GM19023 (cell line): ENCODE results near the gene NR3C1.

ENCODE experiments used
- ATAC-seq: cut with Tn5 transposase; IDR thresholded peaks from one replicate; pipeline ENCODE4 v1.9.1; 2021; ENCODE audit warnings: mild to moderate bottlenecking, moderate library complexity; ENCODE audit not compliant: unreplicated experiment

The NR3C1 gene

DNA sequence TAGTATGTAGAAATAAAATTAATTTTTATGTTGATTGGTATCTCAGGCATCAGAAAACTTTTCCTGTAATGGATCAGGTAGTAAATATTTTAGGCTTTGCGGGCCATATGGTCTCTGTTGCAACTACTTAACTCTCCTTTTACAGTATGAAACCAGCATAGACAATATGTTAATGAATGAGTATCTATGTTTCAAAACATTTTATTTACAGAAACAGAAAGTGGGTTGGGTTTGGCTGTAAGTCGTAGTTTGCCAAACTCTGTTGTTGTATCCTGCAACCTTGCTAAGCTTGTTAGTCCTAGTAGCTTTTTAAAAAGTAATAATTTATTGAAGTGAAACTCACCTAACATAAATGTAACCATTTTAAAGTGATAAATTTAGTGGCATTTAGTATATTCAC is 132.1 kb downstream of the NR3C1 start:
- no peak for ATAC-seq

- no peak for ATAC-seq
Observed at GRCh38 chr5:143268388-143268787, 135.1 kb downstream of the NR3C1 start.

- no peak for ATAC-seq
Observed at GRCh38 chr5:143267186-143267585, 136.3 kb downstream of the NR3C1 start.

- ATAC-seq: no peak
Observed at GRCh38 chr5:143265995-143266394, 137.5 kb downstream of the NR3C1 start.

DNA sequence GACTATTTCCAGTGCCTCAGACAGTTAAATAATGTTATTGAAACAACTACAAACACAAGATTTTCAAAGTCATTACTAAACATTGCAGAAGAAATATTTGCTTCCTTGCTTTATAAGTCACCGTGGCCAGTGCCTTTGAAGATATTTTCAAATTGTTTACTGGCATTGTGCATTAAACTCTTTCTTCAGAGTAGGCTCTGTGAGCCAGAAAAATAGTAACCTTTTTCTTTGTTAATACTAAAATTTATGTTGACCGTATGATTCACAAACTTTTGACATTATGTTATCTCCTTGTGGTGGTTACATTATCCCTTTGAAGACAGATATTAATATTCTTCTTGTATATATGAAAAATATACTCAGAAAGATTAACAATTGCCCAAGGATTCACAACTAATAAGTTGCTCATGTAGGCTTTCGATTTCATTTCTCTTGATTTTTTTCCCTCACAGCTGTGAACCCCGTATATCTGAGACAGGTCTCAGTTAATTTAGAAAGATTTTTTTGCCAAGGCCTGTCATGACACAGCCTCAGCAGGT is 140.1 kb downstream of the NR3C1 start:
- no peak for ATAC-seq

DNA sequence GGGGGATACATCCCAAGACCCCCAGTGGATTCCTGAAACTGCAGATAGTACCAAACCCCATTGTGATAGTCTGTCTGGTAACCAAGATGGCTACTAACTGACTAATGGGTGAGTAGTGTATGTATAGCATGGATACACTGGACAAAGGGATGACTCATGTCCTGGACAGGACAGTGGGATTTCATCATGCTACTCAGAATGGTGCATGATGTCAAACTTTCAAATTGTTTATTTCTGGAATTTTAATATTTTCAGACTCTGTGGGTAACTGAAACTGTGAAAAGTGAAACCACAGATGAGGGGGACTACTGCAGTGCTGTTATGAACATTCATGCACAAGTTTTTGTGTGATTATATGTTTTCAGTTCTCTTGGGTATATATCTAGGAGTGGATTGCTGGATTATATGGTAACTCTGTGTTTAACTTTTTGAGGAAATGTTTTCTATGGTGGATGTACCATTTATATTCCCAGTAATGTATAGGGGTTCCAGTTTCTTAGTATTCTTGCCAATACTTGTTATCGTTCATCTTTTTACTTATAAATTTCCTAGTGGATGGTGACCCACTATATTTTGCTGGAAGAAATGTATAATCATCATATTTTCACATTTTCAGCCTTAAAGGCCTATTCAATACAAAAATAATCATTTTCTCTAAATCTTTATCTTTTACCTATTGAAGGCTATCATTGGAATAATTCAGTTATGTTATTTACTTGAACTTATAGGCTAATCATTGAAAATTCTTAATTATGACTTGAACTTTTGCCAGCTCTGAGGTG is 140.9 kb downstream of the NR3C1 start:
- peak; percentile 62 for ATAC-seq

DNA sequence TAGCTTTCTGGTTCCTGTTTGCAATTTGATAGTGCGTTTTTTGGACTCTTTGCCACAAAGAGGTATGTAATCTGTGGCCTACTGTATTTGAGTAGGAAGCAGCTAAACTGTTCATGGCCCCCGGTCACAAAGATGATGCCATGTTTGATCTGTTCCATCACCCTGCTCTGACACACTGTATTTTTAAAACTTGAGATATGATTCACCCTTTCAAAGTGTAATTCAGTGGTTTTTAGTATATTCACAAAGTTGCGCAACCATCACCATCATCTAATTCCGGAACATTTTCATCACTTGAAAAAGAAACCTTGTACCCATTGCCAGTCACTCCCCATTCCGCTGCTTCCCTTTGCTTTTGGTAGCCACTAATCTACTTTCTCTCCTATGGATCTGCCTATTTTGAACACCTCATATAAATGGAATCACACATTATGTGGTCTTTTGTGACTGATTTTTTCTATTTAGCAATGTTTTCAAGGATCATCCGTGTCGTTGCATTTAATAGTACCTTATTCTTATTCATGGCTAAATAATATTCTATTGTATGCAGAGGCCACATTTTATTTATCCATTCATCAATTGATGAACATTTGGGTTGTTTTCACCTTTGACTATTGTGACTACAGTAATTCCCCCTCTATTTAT is 141.6 kb downstream of the NR3C1 start:
- no peak for ATAC-seq

- no peak for ATAC-seq
Observed at GRCh38 chr5:143259254-143259605, 144.3 kb downstream of the NR3C1 start.

DNA sequence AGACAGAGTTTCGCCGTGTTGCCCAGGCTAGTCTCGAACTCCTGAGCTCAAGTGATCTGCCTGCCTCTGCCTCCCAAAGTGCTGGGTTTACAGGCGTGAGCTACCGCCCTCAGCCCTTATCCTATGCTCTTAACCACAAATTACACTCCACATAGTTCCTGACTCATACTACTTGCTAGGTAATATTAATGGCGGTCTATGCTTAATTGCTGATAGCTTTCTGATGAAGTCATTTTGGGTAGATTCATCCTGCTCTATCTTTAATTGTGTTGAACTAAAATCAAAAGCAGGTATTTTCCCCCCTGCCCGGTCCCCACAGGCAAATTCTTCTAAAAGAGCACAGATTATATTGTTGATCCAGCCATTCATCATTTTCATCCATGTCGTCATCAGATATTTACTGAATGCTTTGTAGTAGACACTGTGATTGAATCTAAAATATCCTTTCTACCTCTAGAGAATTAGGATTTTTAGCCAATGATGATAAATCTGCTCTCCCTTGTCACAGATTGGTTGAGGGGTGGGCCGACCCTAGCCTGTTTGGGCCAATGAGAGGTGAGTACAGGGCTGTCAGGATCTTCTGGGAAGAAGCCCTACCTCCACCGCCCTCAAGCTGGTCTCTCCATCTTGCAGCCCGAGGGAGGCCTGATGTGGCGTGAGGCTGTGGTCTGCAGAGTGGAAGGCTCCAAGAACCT is 144.8 kb downstream of the NR3C1 start:
- ATAC-seq: no peak

DNA sequence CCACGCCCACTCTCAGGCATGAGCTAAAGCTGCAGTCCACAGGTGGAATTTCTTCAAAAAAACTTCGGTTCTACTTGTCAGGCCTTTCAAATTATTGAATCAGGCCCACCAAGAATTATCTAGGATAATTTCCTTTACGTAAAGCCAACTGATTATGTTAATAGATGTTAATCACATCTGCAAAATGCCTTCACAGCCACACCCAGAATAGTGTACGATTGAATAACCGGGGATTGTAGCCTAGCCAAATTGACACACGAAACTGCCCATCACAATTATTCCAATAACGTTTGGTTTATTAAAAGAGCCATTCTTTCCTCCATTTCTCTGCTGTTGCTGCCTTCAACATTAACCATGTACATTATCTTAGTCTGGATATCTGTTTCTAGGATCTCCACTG is 148.7 kb downstream of the NR3C1 start:
- no peak for ATAC-seq

GRCh38 chr5:143251946-143252345 is 151.5 kb downstream of the NR3C1 start:
- no peak for ATAC-seq

- no peak for ATAC-seq
Observed at GRCh38 chr5:143251190-143251589, 152.3 kb downstream of the NR3C1 start.

GRCh38 chr5:143249851-143250250 is 153.6 kb downstream of the NR3C1 start:
- no peak for ATAC-seq

- no peak for ATAC-seq
Observed at GRCh38 chr5:143248822-143249579, 154.5 kb downstream of the NR3C1 start.

DNA sequence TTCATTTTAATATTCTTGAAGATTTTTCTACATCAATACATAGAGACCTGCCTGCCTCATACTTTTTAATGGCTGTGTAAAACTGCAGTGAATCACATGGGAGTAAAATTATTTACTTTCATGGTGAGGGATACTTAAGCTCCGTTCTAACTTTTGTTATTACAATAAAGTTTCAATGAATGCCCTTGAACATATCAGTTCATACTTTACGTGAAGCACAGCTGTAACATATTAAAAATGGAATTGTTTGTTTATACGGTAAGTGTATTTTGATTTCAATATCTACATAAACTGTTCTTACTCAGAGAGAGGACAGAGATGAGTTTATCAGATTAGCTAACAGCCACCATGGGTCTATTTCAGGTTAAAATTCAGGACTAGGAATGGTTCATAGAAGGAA is 155.1 kb downstream of the NR3C1 start:
- ATAC-seq: no peak

DNA sequence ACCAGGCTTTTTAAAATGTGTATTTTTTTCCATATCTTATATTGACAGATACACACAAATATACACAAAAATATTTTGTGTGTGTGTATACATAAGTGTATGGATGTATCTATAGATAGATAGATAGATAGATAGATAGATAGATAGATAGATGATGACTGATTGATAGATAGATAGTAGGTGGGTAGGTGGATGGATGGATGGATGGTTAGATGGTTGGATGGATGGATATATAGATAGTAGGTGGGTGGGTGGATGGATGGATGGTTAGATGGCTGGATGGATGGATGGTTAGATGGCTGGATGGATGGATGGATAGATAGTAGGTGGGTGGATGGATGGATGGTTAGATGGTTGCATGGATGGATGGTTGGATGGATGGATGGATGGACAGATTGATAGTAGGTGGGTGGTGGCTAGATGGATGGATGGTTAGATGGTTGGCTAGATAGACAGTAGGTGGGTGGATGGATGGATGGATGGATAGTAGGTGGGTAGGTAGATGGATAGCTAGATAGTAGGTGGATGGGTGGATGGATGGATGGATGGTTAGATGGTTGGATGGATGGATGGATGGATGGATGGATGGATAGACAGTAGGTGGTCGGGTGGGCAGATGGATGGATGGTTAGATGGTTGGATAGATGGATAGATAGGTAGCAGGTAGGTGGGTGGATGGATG is 156.2 kb downstream of the NR3C1 start:
- no peak for ATAC-seq

GRCh38 chr5:143245929-143246561 is 157.4 kb downstream of the NR3C1 start:
- ATAC-seq: no peak

GRCh38 chr5:143244990-143245389 is 158.5 kb downstream of the NR3C1 start:
- ATAC-seq: no peak

- no peak for ATAC-seq
Observed at GRCh38 chr5:143244000-143244736, 159.3 kb downstream of the NR3C1 start.
